Measurements from ENCODE around the gene RNU4-1.

The RNU4-1 gene

DNA sequence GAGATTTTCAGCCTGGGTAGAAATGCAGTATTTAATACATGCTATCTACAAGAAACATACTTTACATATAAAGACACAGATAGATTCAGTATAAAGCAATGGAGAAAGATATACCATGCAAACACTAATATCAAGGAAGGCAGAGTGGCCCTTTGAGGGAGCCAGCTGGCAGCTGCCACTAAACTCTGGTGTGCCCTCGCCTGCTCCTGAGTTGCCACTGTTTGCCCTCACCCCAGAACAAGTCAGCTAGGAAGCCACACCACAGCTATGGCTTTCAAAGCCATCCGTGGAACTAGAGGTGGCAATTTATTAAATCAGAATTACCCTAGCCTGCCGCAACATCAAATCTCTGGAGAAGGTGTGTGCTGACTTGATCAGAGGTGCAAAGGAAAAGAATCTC lies 45.9 kb downstream of the RNU4-1 start:
- TF ChIP-seq, protein P1, sequence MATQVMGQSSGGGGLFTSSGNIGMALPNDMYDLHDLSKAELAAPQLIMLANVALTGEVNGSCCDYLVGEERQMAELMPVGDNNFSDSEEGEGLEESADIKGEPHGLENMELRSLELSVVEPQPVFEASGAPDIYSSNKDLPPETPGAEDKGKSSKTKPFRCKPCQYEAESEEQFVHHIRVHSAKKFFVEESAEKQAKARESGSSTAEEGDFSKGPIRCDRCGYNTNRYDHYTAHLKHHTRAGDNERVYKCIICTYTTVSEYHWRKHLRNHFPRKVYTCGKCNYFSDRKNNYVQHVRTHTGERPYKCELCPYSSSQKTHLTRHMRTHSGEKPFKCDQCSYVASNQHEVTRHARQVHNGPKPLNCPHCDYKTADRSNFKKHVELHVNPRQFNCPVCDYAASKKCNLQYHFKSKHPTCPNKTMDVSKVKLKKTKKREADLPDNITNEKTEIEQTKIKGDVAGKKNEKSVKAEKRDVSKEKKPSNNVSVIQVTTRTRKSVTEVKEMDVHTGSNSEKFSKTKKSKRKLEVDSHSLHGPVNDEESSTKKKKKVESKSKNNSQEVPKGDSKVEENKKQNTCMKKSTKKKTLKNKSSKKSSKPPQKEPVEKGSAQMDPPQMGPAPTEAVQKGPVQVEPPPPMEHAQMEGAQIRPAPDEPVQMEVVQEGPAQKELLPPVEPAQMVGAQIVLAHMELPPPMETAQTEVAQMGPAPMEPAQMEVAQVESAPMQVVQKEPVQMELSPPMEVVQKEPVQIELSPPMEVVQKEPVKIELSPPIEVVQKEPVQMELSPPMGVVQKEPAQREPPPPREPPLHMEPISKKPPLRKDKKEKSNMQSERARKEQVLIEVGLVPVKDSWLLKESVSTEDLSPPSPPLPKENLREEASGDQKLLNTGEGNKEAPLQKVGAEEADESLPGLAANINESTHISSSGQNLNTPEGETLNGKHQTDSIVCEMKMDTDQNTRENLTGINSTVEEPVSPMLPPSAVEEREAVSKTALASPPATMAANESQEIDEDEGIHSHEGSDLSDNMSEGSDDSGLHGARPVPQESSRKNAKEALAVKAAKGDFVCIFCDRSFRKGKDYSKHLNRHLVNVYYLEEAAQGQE (IDR thresholded peaks at IDR 0.05; ENCODE audit: insufficient read depth in 1 of 2, low read depth in 2 of 2, low read length in 2 of 2) = no peak
- TF ChIP-seq FOXP2 (optimal IDR thresholded peaks at IDR 0.05; ENCODE audit: borderline replicate concordance, extremely low read depth, extremely low read length, insufficient read depth) (no peak), POLR2AphosphoS5 (IDR thresholded peaks at IDR 0.05; ENCODE audit: low read depth, low read length) (no peak), SIN3A (IDR thresholded peaks at IDR 0.05; ENCODE audit: borderline replicate concordance, insufficient read depth, low read length) (no peak)
